ENCODE data around the gene TYW5. TPM values are rescaled to one million over a fixed set of nuclear protein-coding genes. Genes with fewer than 3 reads are reported as not detected.

Gene TYW5
- total RNA-seq, 2 donors from 2014 or later, result 16.0 to 16.3 TPM

DNA sequence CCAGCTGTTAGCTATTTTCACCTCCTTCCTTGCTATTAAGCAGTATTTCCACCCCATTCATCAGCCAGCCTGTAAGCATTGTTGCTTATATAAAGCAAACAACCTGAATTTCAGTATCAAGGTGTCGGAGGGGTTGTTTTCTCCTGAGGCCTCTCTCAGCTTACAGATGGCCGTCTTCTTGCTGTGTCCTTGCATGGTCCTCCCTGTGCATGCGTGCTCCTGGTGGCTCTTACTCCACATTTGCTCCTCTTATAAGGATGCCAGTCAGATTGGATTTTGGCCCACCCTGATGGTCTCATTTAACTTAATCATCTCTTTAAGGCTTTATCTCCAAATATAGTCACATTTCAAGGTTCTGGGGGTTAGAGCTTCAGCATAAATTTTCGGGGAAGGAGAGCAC lies 2.7 kb upstream of the TYW5 start:
- no peak overlapping the region for H3K27ac Mint-ChIP-seq
- TF ChIP-seq, protein P1, sequence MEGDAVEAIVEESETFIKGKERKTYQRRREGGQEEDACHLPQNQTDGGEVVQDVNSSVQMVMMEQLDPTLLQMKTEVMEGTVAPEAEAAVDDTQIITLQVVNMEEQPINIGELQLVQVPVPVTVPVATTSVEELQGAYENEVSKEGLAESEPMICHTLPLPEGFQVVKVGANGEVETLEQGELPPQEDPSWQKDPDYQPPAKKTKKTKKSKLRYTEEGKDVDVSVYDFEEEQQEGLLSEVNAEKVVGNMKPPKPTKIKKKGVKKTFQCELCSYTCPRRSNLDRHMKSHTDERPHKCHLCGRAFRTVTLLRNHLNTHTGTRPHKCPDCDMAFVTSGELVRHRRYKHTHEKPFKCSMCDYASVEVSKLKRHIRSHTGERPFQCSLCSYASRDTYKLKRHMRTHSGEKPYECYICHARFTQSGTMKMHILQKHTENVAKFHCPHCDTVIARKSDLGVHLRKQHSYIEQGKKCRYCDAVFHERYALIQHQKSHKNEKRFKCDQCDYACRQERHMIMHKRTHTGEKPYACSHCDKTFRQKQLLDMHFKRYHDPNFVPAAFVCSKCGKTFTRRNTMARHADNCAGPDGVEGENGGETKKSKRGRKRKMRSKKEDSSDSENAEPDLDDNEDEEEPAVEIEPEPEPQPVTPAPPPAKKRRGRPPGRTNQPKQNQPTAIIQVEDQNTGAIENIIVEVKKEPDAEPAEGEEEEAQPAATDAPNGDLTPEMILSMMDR (conservative IDR thresholded peaks at IDR 0.05), result no peak
- DNase-seq, result no peak

DNA sequence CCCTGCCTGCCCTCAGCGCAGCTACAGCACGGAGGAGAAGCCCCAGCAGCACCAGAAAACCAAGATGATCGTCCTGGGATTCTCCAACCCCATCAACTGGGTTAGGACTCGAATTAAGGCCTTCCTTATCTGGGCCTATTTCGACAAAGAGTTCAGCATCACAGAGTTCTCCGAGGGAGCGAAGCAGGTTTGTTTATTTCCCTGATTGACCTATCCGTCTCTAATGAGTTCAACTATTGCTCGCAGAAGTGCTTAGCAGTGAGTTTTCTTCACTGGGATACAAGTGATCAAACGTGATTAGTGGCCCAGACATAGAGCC lies 730 bp upstream of the TYW5 start:
- peak overlapping the region; percentile 77 for H3K9ac ChIP-seq (ENCODE audit: extremely low read depth, low read length, poor library complexity, severe bottlenecking)
- TF ChIP-seq, protein P1 (conservative IDR thresholded peaks at IDR 0.05), result no peak
- peaks cover 40% of the 10 kb centered on the region for H3K36me3 Mint-ChIP-seq (ENCODE audit: low read depth)
- peak overlapping the region; percentile 93 for H3K27ac ChIP-seq (ENCODE audit: low read depth, low read length)
- H3K4me1 Mint-ChIP-seq, result peaks cover 13% of the 10 kb centered on the region
- peak overlapping the region; percentile 99 for H3K4me3 ChIP-seq (ENCODE audit: low read length)
- H3K27me3 ChIP-seq (ENCODE audit: control insufficient read depth, insufficient read depth, low read length, poor library complexity, severe bottlenecking), result no peaks in the 10 kb centered on the region
- H3K9me3 Mint-ChIP-seq, result no peaks in the 10 kb centered on the region
- H3K4me3 Mint-ChIP-seq, result peak overlapping the region; percentile 96
- DNase-seq, result no peak
- H3K9me3 ChIP-seq (ENCODE audit: control insufficient read depth, low read length), result no peaks in the 10 kb centered on the region
- WGBS, 2 experiments (ENCODE audit: insufficient coverage in 1 of 2, insufficient read length in 1 of 2), result 1 to 2% methylated on average over 8 to 10 of the region's 10 CpGs
- peaks cover 44% of the 10 kb centered on the region for H3K36me3 ChIP-seq (ENCODE audit: control insufficient read depth, insufficient read depth, low read length)
- peak overlapping the region; percentile 100 for H3K27ac Mint-ChIP-seq
- no peaks in the 10 kb centered on the region for H3K4me1 ChIP-seq (ENCODE audit: control insufficient read depth, insufficient read depth, low read length)
- no peaks in the 10 kb centered on the region for H3K27me3 Mint-ChIP-seq (ENCODE audit: insufficient read depth)

More for the DNA sequence above, 2.7 kb upstream of the TYW5 start:
- Mint-ChIP-seq H3K4me1 (peaks cover 13% of the 10 kb centered on the region), H3K36me3 (ENCODE audit: low read depth) (peaks cover 43% of the 10 kb centered on the region), H3K9me3 (no peaks in the 10 kb centered on the region), H3K27me3 (ENCODE audit: insufficient read depth) (no peaks in the 10 kb centered on the region), H3K4me3 (peak overlapping the region; percentile 96)
- no peaks in the 10 kb centered on the region for H3K4me1 ChIP-seq (ENCODE audit: control insufficient read depth, insufficient read depth, low read length)
- no peak overlapping the region for H3K27ac ChIP-seq (ENCODE audit: low read depth, low read length)
- H3K36me3 ChIP-seq (ENCODE audit: control insufficient read depth, insufficient read depth, low read length), result peaks cover 53% of the 10 kb centered on the region
- WGBS, 2 experiments (ENCODE audit: insufficient coverage in 1 of 2, insufficient read length in 1 of 2), result 94% methylated on average over 4 of the region's 4 CpGs
- no peaks in the 10 kb centered on the region for H3K9me3 ChIP-seq (ENCODE audit: control insufficient read depth, low read length)
- no peak overlapping the region for H3K9ac ChIP-seq (ENCODE audit: extremely low read depth, low read length, poor library complexity, severe bottlenecking)
- no peaks in the 10 kb centered on the region for H3K27me3 ChIP-seq (ENCODE audit: control insufficient read depth, insufficient read depth, low read length, poor library complexity, severe bottlenecking)
- H3K4me3 ChIP-seq (ENCODE audit: low read length), result peak overlapping the region; percentile 99

DNA sequence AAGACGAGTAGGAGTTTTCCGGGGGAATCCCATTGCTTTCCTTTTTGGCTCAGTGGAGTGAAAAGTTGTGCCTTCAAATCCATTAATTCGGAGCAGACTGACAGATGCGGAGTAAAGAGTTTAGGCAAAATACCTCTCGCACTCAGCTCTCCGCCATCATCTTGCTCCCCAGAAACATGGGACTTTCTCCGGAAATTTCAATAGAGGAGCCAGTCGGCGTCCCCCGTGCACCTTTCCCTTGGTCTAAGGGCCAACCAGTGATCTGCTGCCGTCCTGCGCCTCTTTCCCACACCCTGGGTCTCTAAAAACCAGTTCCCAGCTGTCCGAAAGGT lies 318 bp downstream of the TYW5 start:
- H3K4me3 Mint-ChIP-seq, result peak overlapping the region; percentile 96
- no peaks in the 10 kb centered on the region for H3K27me3 Mint-ChIP-seq (ENCODE audit: insufficient read depth)
- peaks cover 44% of the 10 kb centered on the region for H3K36me3 ChIP-seq (ENCODE audit: control insufficient read depth, insufficient read depth, low read length)
- H3K9me3 ChIP-seq (ENCODE audit: control insufficient read depth, low read length), result no peaks in the 10 kb centered on the region
- no peak for DNase-seq
- no peaks in the 10 kb centered on the region for H3K4me1 ChIP-seq (ENCODE audit: control insufficient read depth, insufficient read depth, low read length)
- H3K36me3 Mint-ChIP-seq (ENCODE audit: low read depth), result peaks cover 37% of the 10 kb centered on the region
- no peaks in the 10 kb centered on the region for H3K27me3 ChIP-seq (ENCODE audit: control insufficient read depth, insufficient read depth, low read length, poor library complexity, severe bottlenecking)
- peak overlapping the region; percentile 100 for H3K27ac Mint-ChIP-seq
- TF ChIP-seq, protein P1 (conservative IDR thresholded peaks at IDR 0.05), result no peak
- H3K9ac ChIP-seq (ENCODE audit: extremely low read depth, low read length, poor library complexity, severe bottlenecking), result peak overlapping the region; percentile 77
- H3K4me3 ChIP-seq (ENCODE audit: low read length), result peak overlapping the region; percentile 99
- WGBS, 2 experiments (ENCODE audit: insufficient coverage in 1 of 2, insufficient read length in 1 of 2), result 0% methylated on average over 9 to 13 of the region's 13 CpGs
- no peaks in the 10 kb centered on the region for H3K9me3 Mint-ChIP-seq
- peaks cover 13% of the 10 kb centered on the region for H3K4me1 Mint-ChIP-seq
- H3K27ac ChIP-seq (ENCODE audit: low read depth, low read length), result peak overlapping the region; percentile 93
